Lower leg skin (tissue), 3 donors: ENCODE data around the gene SNX18.

Experiments used
- POLR2A ChIP-seq, 2 donors: fragments of 450-650 bp; IDR thresholded peaks; one replicate each; pipeline ENCODE4 v1.6.1; 2016 to 2017; ENCODE audit warnings: antibody characterized with exemption in 2 of 2, mild to moderate bottlenecking in 1 of 2, moderate library complexity in 1 of 2
- TF ChIP-seq, protein P1 (sequence below), 3 donors: fragments of 450-650 bp; IDR thresholded peaks; one replicate each; pipeline ENCODE4 v1.5.1; 2016; ENCODE audit warnings: antibody characterized with exemption in 3 of 3, mild to moderate bottlenecking in 3 of 3, moderate library complexity in 2 of 3

DNA sequence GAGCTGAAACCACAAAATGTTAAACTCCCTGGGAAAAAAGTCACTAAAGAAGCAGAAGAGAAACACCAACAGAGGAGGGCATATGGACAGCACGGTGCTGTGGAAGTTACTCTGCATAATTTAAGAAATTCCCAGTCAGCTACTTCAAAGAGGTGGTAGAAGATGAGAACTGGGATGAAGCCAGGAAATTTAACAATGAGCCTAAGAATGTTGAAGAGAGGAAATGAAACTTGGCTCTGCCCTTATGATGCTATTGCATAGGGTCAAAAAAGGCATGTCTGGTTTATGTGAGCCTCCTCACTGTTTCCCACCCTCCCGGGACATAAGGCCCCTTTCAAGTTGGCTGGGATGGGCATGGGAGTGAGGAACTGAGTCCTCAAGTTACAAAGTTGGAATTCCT is 25.4 kb upstream of the SNX18 start:
- TF ChIP-seq POLR2A (IDR thresholded peaks at IDR 0.05) = no peak
- TF ChIP-seq, protein P1, sequence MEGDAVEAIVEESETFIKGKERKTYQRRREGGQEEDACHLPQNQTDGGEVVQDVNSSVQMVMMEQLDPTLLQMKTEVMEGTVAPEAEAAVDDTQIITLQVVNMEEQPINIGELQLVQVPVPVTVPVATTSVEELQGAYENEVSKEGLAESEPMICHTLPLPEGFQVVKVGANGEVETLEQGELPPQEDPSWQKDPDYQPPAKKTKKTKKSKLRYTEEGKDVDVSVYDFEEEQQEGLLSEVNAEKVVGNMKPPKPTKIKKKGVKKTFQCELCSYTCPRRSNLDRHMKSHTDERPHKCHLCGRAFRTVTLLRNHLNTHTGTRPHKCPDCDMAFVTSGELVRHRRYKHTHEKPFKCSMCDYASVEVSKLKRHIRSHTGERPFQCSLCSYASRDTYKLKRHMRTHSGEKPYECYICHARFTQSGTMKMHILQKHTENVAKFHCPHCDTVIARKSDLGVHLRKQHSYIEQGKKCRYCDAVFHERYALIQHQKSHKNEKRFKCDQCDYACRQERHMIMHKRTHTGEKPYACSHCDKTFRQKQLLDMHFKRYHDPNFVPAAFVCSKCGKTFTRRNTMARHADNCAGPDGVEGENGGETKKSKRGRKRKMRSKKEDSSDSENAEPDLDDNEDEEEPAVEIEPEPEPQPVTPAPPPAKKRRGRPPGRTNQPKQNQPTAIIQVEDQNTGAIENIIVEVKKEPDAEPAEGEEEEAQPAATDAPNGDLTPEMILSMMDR (IDR thresholded peaks at IDR 0.05) = no peak
